GM23338 (cell line): ENCODE data around the gene OTUB2. TPM values are rescaled to one million over a fixed set of nuclear protein-coding genes. Genes with fewer than 3 reads are reported as not detected.

Experiments used
- ATAC-seq: fragments of 200-7000 bp; cut with Tn5 transposase; 3 replicates; pipeline ENCODE4 v1.9.1; 2020
- DNase-seq: peaks from one replicate; pipeline ENCODE4 v3.0.0-alpha.2; 2015; ENCODE audit warnings: low spot score
- H2AFZ ChIP-seq: fragments of 200-600 bp; sonication (generic); 2 replicates; pipeline ENCODE4 v1.8.0; 2016; ENCODE audit warnings: antibody characterized with exemption, mild to moderate bottlenecking, moderate library complexity
- H3F3A ChIP-seq: fragments of 200-600 bp; sonication (generic); replicated peaks from 2 replicates; pipeline ENCODE4 v1.8.0; 2017; ENCODE audit warnings: antibody characterized with exemption, mixed run types, low read depth
- H3K27ac ChIP-seq: fragments of 200-600 bp; sonication (generic); 2 replicates; pipeline ENCODE4 v1.6.1; 2016; ENCODE audit warnings: low read depth
- H3K27me3 ChIP-seq: fragments of 200-600 bp; sonication (generic); 2 replicates; pipeline ENCODE4 v1.8.0; 2016; ENCODE audit warnings: mild to moderate bottlenecking, mixed run types, moderate library complexity; ENCODE audit not compliant: insufficient read depth
- H3K36me3 ChIP-seq: fragments of 200-600 bp; sonication (generic); 2 replicates; pipeline ENCODE4 v1.8.0; 2016; ENCODE audit warnings: mild to moderate bottlenecking; ENCODE audit not compliant: insufficient read depth
- H3K4me1 ChIP-seq: fragments of 200-600 bp; sonication (generic); 2 replicates; pipeline ENCODE4 v1.8.0; 2016; ENCODE audit warnings: mild to moderate bottlenecking, moderate library complexity; ENCODE audit not compliant: insufficient read depth
- H3K4me2 ChIP-seq: fragments of 200-600 bp; sonication (generic); 2 replicates; pipeline ENCODE4 v1.7.1; 2017; ENCODE audit warnings: mixed run types
- H3K4me3 ChIP-seq: fragments of 200-600 bp; sonication (generic); 2 replicates; pipeline ENCODE4 v1.6.1; 2016; ENCODE audit warnings: mixed run types
- H3K79me2 ChIP-seq: fragments of 200-600 bp; sonication (generic); replicated peaks from 2 replicates; pipeline ENCODE4 v1.8.0; 2017; ENCODE audit warnings: mild to moderate bottlenecking; ENCODE audit not compliant: insufficient read depth
- H3K9me2 ChIP-seq: fragments of 200-600 bp; sonication (generic); 2 replicates; pipeline ENCODE4 v1.8.0; 2017; ENCODE audit not compliant: insufficient read depth
- H4K20me1 ChIP-seq: fragments of 200-600 bp; sonication (generic); replicated peaks from 2 replicates; pipeline ENCODE4 v1.8.0; 2017; ENCODE audit warnings: mild to moderate bottlenecking; ENCODE audit not compliant: insufficient read depth
- H3K27ac Mint-ChIP-seq: 2 replicates; pipeline ENCODE4 v1.8.0; 2020; ENCODE audit warnings: inconsistent platforms, mild to moderate bottlenecking, moderate library complexity, mixed read lengths
- H3K27me3 Mint-ChIP-seq: 3 replicates; pipeline ENCODE4 v1.8.0; 2022; ENCODE audit warnings: low read depth, mild to moderate bottlenecking, moderate library complexity, mixed read lengths, inconsistent platforms; ENCODE audit not compliant: insufficient read depth, poor library complexity
- H3K36me3 Mint-ChIP-seq: 3 replicates; pipeline ENCODE4 v1.8.0; 2021; ENCODE audit warnings: low read depth, mild to moderate bottlenecking, inconsistent platforms, moderate library complexity, mixed read lengths
- H3K4me1 Mint-ChIP-seq: 3 replicates; pipeline ENCODE4 v1.8.0; 2020; ENCODE audit warnings: mild to moderate bottlenecking, inconsistent platforms, mixed read lengths
- H3K4me3 Mint-ChIP-seq: 3 replicates; pipeline ENCODE4 v1.8.0; 2021; ENCODE audit warnings: moderate library complexity, mild to moderate bottlenecking, inconsistent platforms, mixed read lengths
- H3K9me3 Mint-ChIP-seq: 3 replicates; pipeline ENCODE4 v1.8.0; 2020; ENCODE audit warnings: moderate library complexity, mild to moderate bottlenecking, inconsistent platforms, mixed read lengths
- CREB1 ChIP-seq: fragments of 250-450 bp; sonication (Bioruptor Pico); IDR thresholded peaks from 2 replicates; pipeline ENCODE4 v1.5.0; 2020; ENCODE audit warnings: low read depth, mild to moderate bottlenecking, moderate library complexity
- CTCF ChIP-seq, 2 experiments: fragments of 200-600 bp in 1 of 2; sonication (generic) in 1 of 2; conservative IDR thresholded peaks; 2 replicates each; pipeline versions ENCODE4 v1.5.1 to v1.6.1; 2016 to 2017; ENCODE audit warnings: antibody characterized with exemption in 2 of 2, low read depth in 2 of 2, mild to moderate bottlenecking in 2 of 2, moderate library complexity in 1 of 2
- EZH2 ChIP-seq: fragments of 200-600 bp; sonication (generic); IDR thresholded peaks from one replicate; pipeline ENCODE4 v1.8.0; 2017; ENCODE audit warnings: antibody characterized with exemption, mild to moderate bottlenecking, low read depth; ENCODE audit not compliant: unreplicated experiment
- EZH2phosphoT487 ChIP-seq: fragments of 200-600 bp; sonication (generic); IDR thresholded peaks from one replicate; pipeline ENCODE4 v1.8.1; 2018; ENCODE audit warnings: antibody characterized with exemption; ENCODE audit not compliant: unreplicated experiment
- JUNB ChIP-seq: IDR thresholded peaks from one replicate; pipeline ENCODE4 v1.6.1; 2016; ENCODE audit warnings: antibody characterized with exemption; ENCODE audit not compliant: unreplicated experiment
- NANOG ChIP-seq: IDR thresholded peaks from 2 replicates; pipeline ENCODE4 v1.6.1; 2016; ENCODE audit warnings: antibody characterized with exemption, borderline replicate concordance
- POLR2AphosphoS5 ChIP-seq: IDR thresholded peaks from 2 replicates; pipeline ENCODE4 v1.6.1; 2016; ENCODE audit warnings: antibody characterized with exemption, low read depth
- STAT1 ChIP-seq: IDR thresholded peaks from one replicate; pipeline ENCODE4 v1.6.1; 2016; ENCODE audit warnings: antibody characterized with exemption; ENCODE audit not compliant: unreplicated experiment
- ZNF114 ChIP-seq: fragments of 250-450 bp; sonication (Bioruptor Pico); IDR thresholded peaks from 2 replicates; pipeline ENCODE4 v1.5.0; 2020; ENCODE audit warnings: mild to moderate bottlenecking, moderate library complexity
- ZNF331 ChIP-seq: fragments of 250-450 bp; sonication (Bioruptor Pico); IDR thresholded peaks from 2 replicates; pipeline ENCODE4 v1.5.0; 2020; ENCODE audit warnings: low read depth, mild to moderate bottlenecking, moderate library complexity
- ZNF462 ChIP-seq: fragments of 250-450 bp; sonication (Bioruptor Pico); IDR thresholded peaks from 2 replicates; pipeline ENCODE4 v1.5.0; 2020; ENCODE audit warnings: mild to moderate bottlenecking, moderate library complexity
- polyA plus RNA-seq: library from polyadenylated mRNA; unstranded; fragments of >200 nt; fragmentation: Nextera tagmentation; extraction: Ambion mirVana; gene quantifications from 2 replicates; pipeline ENCODE4 v1.2.1, GENCODE V29; 2016
- total RNA-seq: library from RNA; depleted of rRNA; stranded (reverse); fragments of >200 nt; shearing (Covaris generic); gene quantifications from 2 replicates; pipeline ENCODE4 v1.2.3, GENCODE V29; 2014
- TF ChIP-seq, protein P1 (sequence below): IDR thresholded peaks from one replicate; pipeline ENCODE4 v1.6.1; 2018; ENCODE audit warnings: antibody characterized with exemption; ENCODE audit not compliant: unreplicated experiment
- TF ChIP-seq, protein P2 (sequence below): IDR thresholded peaks from 2 replicates; pipeline ENCODE4 v1.6.1; 2016; ENCODE audit warnings: antibody characterized with exemption

The OTUB2 gene
- total and polyA plus RNA-seq, 2 experiments from 2014 or later, result 2.1 to 4.1 TPM

- Mint-ChIP-seq H3K27me3 (peaks cover 12% of the 10 kb centered on the region), H3K9me3 (peaks cover 8% of the 10 kb centered on the region; the same call in 2 of the 3 replicates), H3K36me3 (peaks cover 8% of the 10 kb centered on the region; the same call in 2 of the 3 replicates), H3K4me1 (peaks cover 8% of the 10 kb centered on the region; the same call in 2 of the 3 replicates), H3K27ac (no peak overlapping the region), H3K4me3 (no peak overlapping the region)
- Histone ChIP-seq H3K4me1 (no peaks in the 10 kb centered on the region), H3K9me2 (0 out of 2 replicates have a peak, but pooled peaks cover 2% of the 10 kb centered on the region), H3F3A (no peaks in the 10 kb centered on the region), H4K20me1 (no peaks in the 10 kb centered on the region), H3K79me2 (no peaks in the 10 kb centered on the region), H3K36me3 (no peaks in the 10 kb centered on the region), H3K27me3 (no peaks in the 10 kb centered on the region), H3K4me3 (no peak overlapping the region), H3K4me2 (no peak overlapping the region), H3K27ac (no peak overlapping the region), H2AFZ (no peak overlapping the region)
- ATAC-seq (no peak), DNase-seq (no peak)
- TF ChIP-seq CREB1 (CRISPR knock-in tag) (no peak), CTCF (conservative IDR thresholded peaks at IDR 0.05; ENCODE audit: low read depth in 2 of 2) (no peak), ZNF331 (CRISPR knock-in tag) (no peak), EZH2phosphoT487 (no peak), ZNF462 (CRISPR knock-in tag) (no peak), NANOG (no peak), POLR2AphosphoS5 (no peak), JUNB (no peak), EZH2 (no peak), STAT1 (no peak), ZNF114 (CRISPR knock-in tag) (no peak)
- TF ChIP-seq, protein P1, sequence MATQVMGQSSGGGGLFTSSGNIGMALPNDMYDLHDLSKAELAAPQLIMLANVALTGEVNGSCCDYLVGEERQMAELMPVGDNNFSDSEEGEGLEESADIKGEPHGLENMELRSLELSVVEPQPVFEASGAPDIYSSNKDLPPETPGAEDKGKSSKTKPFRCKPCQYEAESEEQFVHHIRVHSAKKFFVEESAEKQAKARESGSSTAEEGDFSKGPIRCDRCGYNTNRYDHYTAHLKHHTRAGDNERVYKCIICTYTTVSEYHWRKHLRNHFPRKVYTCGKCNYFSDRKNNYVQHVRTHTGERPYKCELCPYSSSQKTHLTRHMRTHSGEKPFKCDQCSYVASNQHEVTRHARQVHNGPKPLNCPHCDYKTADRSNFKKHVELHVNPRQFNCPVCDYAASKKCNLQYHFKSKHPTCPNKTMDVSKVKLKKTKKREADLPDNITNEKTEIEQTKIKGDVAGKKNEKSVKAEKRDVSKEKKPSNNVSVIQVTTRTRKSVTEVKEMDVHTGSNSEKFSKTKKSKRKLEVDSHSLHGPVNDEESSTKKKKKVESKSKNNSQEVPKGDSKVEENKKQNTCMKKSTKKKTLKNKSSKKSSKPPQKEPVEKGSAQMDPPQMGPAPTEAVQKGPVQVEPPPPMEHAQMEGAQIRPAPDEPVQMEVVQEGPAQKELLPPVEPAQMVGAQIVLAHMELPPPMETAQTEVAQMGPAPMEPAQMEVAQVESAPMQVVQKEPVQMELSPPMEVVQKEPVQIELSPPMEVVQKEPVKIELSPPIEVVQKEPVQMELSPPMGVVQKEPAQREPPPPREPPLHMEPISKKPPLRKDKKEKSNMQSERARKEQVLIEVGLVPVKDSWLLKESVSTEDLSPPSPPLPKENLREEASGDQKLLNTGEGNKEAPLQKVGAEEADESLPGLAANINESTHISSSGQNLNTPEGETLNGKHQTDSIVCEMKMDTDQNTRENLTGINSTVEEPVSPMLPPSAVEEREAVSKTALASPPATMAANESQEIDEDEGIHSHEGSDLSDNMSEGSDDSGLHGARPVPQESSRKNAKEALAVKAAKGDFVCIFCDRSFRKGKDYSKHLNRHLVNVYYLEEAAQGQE, result no peak
- TF ChIP-seq, protein P2, sequence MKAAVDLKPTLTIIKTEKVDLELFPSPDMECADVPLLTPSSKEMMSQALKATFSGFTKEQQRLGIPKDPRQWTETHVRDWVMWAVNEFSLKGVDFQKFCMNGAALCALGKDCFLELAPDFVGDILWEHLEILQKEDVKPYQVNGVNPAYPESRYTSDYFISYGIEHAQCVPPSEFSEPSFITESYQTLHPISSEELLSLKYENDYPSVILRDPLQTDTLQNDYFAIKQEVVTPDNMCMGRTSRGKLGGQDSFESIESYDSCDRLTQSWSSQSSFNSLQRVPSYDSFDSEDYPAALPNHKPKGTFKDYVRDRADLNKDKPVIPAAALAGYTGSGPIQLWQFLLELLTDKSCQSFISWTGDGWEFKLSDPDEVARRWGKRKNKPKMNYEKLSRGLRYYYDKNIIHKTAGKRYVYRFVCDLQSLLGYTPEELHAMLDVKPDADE, result no peak
Observed at GRCh38 chr14:94037954-94038353, 11.8 kb downstream of the OTUB2 start.
